Stimulated activated CD4-positive, alpha-beta T cell treated with anti-CD3 and anti-CD28 coated beads, TNF-alpha, amount 100 ng/mL, for 4 hours (primary cell): ENCODE data around the gene DDX46.
"Not testable (repeated sequence)": the region's sequence is repeated elsewhere in the genome, so short reads cannot be mapped to it uniquely, and the experiment has no call there.

Source experiments
- DNase-seq, 3 experiments: peaks; one replicate each; pipeline ENCODE4 v3.0.0-alpha.2; 2020; ENCODE audit warnings: low read depth in 3 of 3

DDX46 gene, protein sequence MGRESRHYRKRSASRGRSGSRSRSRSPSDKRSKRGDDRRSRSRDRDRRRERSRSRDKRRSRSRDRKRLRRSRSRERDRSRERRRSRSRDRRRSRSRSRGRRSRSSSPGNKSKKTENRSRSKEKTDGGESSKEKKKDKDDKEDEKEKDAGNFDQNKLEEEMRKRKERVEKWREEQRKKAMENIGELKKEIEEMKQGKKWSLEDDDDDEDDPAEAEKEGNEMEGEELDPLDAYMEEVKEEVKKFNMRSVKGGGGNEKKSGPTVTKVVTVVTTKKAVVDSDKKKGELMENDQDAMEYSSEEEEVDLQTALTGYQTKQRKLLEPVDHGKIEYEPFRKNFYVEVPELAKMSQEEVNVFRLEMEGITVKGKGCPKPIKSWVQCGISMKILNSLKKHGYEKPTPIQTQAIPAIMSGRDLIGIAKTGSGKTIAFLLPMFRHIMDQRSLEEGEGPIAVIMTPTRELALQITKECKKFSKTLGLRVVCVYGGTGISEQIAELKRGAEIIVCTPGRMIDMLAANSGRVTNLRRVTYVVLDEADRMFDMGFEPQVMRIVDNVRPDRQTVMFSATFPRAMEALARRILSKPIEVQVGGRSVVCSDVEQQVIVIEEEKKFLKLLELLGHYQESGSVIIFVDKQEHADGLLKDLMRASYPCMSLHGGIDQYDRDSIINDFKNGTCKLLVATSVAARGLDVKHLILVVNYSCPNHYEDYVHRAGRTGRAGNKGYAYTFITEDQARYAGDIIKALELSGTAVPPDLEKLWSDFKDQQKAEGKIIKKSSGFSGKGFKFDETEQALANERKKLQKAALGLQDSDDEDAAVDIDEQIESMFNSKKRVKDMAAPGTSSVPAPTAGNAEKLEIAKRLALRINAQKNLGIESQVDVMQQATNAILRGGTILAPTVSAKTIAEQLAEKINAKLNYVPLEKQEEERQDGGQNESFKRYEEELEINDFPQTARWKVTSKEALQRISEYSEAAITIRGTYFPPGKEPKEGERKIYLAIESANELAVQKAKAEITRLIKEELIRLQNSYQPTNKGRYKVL

DNA sequence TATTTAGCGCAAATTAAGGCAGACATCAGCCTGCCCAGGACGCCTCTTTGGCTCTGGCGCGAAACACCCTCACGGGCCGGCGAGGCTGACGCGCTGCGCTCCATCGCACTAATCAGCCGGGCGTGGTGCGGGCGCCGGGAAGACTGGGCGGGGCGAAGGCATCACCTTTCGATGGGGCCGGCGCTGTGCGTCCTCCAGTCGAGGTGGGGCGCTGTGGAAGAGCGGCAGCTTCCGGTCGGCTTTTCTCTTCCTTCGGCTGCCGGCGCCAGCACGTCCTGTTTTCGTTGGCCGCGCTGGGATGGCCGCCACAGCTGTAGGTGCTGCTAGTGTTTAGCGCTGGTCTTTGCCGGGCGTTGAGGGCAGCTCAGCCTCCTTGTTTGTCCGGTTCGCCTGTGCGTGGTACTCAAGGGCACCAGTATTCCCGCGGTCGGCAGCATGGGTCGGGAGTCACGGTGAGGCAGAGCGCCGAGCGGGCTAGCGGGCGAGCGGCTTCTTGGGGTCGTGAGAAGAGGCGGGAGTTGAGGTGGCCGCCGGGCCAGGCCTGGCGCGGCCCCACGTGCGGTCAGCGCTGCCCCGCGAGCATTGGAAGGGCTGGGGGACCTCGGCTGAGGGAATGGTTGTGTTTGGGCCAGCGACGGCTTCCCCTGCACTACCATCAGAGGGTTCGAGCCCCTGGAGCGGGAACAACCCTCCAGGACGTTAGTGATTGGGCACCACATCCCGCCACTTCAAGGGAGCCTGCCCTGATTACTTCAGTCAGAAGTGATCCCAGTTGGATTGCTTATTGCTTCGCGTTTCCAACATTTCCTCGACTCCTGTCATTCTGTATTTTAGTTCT is at the start of gene DDX46:
DDX46 (plus strand) TSS at position 276 of the 838 bp plus-strand sequence; CDS start at position 436, 160 bp downstream.
- DNase-seq = peak; percentile 81 to 89 (median 83)

DNA sequence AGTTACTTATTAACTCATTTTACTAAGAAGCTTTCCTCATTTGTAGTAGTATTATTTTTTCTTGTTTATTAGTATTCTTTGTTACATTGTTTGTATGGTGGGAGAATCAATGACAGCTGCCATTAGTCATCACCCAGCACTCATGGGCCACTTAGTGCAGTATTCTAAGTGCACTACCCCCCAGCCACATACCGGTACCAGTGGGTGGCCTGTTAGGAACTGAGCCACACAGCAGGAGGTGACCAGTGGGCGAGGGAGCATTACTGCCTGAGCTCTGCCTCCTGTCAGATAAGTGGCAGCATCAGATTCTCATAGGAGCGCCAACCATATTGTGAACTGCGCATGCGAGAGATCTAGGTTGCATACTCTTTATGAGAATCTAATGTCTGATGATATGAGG is 44.5 kb upstream of the DDX46 start:
- no peak for DNase-seq

DNA sequence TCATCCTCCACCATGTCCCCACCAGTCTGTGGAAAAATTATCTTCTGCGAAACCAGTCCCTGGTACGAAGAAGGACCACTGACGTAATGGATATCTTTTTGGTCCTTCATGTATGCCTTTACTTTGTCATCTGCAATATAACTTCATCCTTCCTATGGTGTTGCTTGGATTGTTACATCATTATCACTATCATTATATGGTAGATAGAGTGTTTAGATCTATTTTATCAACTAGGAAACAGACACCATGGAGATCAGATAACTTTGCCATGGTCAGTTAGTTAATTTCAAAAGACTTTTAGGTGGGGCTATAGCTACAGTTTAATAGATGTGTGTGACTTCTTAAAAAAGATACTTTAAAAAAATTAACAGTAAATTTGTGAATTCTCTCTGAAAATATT is 44.0 kb upstream of the DDX46 start:
- DNase-seq = no peak

DNA sequence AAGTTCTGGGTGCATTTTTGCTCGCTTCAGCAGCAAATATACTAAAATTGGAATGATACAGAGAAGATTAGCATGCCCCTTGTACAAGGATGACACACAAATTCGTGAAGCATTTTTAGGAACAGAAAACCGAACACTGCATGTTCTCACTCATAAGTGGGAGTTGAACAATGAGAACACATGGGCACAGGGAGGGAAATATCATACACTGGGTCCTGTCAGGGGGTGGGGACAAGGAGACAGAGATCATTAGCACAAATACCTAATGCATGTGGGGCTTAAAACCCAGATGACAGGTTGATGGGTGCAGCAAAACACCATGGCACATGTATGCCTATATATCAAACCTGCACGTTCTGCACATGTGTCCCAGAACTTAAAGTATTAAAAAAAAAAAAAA is 43.1 kb upstream of the DDX46 start:
- DNase-seq = not testable (repeated sequence)

DNA sequence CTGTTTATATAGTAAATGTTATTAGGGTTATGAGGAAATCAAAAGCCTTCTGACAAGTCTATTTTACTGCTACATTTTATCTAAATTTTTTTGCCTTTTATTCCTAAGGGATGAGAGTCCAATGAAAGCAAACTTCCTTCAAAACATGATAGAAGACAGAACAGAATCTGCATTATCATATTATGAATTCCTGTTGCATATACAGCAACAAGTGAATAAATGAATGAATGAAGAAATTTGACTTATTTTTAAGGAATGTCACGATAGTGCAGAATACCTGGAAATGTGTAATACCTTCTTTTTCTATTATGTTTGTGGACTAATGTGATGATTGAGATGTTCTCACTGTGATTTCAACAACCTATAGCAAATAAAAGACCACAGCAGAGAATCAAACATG is 33.7 kb upstream of the DDX46 start:
- no peak for DNase-seq

DNA sequence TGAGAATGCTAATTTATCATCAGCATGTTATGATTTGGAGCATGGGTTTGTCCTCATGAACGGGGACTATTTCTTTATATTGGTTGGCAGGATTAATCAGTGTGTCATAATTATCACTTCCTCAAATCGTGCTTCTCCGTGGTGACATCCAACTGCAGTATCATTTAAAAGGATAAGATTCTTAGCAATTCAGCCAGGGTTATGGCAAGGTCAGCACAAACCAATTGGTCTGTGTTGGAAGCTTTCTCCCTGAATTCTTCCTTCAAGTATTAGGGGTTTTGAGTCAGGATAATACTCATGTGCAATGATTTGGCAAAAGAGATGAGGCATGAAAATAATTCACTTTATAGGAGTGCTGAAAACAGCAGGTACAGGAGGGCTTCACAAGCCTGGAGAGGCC is 25.8 kb upstream of the DDX46 start:
- no peak for DNase-seq

DNA sequence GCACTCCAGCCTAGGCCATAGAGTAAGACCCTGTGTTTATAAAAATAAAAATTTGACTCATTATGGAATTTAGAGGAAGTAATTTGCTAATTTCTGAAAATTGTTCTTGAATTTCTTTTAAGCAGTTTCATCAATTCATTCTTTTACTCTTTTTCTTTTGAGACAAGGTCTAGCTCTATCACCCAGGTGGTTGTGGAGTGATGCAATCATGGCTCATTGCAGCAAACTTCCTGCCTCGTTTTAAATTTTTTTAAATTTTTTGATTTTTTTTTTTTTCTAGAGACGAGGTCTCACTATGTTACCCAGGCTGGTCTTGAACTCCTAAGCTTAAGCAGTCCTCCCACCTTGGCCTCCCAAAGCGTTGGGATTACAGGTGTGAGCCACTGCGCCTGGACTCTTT is 23.3 kb upstream of the DDX46 start:
- DNase-seq = no peak

DNA sequence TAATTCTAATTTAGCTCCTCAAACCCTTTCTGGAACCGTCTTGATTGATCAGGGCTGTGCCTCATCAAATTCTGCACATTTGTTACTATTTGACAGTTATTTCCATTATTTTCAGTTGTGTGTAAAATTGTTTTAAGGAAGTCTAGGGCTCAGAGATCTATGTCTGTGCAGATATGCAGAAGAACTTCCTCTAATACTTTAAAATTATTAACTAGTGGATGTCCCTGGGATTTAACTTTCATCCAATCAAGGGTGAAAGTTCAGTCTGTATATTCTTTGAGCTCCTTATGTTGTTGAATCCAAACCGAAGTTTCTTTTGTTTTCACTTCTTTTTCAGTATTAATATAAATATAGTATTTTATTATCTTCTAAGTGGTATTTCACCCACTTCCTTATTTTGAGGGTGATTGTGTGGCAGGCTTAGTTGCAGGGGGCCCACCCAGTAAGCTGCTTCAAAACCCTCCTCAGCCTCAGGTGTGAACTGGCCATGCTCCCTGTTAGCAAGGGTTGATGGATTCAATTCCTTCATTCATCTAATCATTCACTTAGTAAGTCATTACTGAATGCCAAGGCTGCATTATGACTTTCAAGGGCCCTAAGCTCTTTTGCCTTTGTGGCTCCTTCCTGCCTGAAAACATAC is 22.3 kb upstream of the DDX46 start:
- no peak for DNase-seq

DNA sequence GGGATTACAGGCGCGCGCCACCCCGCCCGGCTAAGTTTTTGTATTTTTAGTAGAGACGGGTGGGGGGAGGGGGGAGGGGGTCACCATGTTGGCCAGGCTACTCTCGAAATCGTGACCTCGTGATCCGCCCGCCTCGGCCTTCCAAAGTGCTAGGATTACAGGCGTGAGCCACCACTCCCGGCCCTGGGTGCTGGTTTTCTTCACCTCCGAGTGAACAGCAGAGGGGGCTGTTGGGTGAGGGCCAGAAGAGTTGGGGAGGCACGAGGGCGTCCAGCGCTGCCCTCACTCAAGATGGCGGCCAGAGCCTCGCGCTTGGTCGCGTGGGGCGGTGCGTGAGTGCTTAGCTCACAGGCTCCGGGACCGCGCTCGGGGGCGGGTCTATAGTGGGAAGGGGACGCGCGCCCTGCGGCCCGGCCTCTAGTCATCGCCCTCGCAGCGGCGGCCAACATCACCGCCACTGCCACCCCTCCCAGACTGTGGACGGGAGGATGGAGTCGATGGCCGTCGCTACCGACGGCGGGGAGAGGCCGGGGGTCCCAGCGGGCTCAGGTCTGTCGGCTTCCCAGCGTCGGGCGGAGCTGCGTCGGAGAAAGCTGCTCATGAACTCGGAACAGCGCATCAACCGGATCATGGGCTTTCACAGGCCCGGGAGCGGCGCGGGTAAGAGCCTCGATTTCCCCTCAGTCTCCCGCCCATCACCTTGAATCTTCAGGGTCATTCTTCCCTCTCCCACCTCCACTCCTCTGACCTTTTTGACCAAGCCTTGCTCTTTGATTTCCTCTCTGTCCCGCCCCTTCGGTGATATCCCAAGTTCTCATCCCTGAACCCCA is 20.2 kb upstream of the DDX46 start, which contains the start of gene CAMLG:
CAMLG (plus strand) TSS at position 416 of the 830 bp plus-strand sequence; CDS start at position 489, 73 bp downstream.
- peak; percentile 93 to 97 (median 95) for DNase-seq

DNA sequence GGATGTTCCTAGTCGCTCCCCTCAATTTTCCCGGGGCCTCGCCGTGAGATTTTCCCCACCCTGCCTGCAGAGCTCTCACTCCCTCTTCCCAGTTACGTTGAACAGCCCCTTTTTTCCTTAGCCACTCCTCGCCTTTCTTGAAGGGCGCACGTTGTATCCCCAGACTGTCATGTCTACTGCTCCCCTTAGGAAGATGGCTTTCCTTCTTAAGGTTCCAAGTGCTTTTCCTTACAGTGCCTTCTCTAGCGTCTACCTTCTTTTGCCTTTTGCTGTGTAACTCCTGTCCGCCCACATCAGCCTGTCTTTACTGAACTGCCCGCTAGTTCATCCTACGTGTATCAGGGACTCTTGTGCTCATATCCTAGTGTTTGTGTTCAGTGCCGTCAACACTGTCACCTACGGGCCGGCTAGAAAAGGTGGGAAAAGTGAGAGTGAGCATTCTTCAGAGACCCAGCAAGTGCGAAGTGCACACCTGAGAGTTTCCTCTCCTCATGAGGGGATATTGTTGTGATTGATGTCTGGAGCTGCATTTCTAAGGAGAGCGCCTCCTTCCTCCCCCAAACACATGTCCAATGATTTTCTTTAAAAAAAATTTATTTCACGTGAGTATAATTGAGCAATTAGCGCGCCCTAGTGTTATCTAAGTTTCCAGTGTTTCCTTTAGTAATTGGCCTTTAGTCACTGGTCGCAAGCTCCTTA is 19.5 kb upstream of the DDX46 start:
- peak in 1 of 3 experiments; percentile 8 for DNase-seq

DNA sequence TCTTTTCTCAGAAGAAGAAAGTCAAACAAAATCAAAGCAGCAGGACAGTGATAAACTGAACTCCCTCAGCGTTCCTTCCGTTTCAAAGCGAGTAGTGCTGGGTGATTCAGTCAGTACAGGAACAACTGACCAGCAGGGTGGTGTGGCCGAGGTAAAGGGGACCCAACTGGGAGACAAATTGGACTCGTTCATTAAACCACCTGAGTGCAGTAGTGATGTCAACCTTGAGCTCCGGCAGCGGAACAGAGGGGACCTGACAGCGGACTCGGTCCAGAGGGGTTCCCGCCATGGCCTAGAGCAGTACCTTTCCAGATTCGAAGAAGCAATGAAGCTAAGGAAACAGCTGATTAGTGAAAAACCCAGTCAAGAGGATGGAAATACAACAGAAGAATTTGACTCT is 17.5 kb upstream of the DDX46 start:
- no peak for DNase-seq

DNA sequence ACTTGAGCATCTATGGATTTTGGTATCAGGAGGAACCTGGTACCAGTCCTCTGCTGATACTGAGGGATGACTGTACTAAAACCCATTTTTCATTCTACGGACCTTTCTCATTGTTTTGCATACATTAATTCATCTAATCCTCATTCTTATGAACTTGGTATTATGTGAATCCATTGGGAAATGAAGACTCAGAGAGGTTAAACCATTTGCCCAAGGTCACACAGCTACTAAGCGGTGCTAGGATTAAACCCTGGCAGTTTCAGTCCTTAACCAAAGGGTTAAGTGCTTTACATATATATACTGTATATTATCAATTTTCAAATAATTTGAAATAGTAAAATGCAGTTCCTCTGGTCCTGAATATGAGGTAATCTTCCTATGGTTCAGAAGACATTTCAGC is 16.4 kb upstream of the DDX46 start:
- DNase-seq = no peak

DNA sequence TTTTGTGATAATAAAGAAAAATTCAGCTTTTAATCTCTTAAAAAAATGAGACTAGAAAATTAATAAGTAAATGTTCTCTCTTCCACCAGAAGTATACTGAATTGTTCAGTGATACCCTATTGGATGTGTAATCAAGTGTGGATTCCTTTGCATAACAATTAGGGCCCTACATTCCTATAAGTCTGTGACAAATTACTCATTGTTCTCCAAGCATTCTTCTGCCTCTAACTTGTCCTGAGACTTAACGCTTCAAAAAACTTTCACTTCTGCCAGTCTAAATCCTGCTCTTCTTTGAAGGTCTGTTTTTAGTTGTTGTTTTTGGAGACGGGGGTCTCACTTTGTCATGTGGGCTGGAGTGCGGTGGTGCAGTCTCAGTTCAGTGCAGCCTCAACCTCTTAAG is 9.2 kb upstream of the DDX46 start:
- DNase-seq = no peak

DNA sequence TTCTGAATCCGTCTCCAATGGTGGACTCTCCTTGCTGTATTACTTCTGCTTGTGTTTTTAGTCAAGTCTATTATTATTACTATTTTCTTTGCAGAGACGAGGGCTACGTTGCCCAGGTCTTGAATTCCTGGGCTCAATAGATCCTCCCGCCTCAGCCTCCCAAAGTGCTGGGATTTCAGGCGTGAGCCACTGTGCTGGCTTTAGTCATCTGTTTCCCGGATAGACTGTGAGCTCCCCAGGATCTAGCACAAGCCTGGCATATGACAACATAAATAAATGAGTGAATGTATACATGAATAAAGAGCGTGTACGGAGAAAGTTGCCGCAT is 439 bp upstream of the DDX46 start:
- no peak for DNase-seq

DNA sequence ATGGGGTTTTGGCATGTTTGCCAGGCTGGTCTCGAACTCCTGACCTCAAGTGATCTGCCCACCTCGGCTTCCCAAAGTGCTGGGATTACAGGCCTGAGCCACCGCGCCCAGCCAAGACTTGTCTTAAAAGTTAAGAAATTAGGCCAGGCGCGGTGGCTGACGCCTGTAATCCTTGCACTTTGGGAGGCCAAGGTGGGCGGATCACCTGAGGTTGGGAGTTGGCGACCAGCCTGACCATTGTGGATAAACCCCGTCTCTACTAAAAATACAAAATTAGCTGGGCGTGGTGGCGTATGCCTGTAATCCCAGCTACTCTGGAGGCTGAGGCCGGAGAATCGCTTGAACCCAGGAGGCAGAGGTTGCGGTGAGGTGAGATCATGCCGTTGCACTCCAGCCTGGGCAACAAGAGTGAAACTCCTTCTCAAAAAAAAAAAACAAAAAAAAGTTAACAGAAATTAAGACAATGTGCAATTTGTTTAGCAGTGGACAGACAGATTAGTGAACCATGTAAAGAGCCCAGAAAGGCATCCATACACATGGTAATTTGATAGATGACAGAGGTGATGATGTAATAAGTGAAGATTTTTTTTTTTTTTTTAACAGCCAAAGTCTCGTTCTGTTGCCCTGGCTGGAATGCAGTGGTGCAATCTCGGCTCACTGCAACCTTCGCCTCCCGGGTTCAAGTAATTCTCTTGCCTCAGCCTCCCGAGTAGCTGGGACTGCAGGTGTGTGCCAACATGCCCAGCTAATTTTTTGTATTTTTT is 9.1 kb downstream of the DDX46 start:
- DNase-seq = not testable (repeated sequence)

DNA sequence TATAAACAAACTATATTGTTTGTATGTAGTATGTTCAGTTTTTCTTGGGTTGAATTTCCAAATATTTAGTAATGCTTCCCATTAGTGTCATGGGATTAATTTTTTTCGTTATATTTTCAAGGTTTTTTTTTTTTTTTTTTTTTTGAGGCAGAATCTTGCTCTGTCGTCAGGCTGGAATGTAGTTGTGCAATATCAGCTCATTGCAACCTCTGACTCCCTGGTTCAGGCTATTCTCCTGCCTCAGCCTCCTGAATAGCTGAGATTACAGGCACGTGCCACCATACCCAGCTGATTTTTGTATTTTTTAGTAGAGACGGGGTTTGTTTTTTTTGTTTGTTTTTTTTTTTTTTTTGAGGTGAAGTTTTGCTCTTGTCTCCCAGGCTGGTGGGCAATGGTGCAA is 10.6 kb downstream of the DDX46 start:
- DNase-seq = no peak

DNA sequence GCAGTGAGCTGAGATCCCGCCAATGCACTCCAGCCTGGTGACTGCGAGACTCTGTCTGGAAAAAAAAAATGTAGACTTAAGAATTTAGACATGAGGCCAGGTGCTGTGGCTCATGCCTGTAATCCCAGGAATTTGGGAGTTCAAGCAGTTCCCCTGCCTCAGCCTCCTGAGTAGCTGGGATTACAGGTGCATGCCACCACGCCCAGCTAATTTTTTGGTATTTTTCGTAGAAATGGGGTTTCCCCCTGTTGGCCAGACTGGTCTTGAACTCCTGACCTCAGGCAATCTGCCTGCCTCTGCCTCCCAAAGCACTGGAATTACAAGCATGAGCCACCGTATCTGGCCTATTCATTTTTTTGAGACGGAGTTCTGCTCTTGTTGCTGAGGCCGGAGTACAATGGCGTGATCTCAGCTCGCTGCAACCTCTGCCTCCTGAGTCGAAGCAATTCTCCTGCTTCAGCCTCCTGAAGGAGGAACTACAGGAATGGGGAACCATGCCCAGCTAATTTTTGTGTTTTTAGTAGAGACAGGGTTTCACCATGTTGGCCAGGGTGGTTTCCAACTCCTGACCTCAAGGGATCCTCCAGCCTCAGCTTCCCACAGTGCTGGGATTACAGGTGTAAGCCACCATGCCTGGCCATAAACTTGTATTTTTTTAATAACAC is 14.0 kb downstream of the DDX46 start:
- DNase-seq = no peak

DNA sequence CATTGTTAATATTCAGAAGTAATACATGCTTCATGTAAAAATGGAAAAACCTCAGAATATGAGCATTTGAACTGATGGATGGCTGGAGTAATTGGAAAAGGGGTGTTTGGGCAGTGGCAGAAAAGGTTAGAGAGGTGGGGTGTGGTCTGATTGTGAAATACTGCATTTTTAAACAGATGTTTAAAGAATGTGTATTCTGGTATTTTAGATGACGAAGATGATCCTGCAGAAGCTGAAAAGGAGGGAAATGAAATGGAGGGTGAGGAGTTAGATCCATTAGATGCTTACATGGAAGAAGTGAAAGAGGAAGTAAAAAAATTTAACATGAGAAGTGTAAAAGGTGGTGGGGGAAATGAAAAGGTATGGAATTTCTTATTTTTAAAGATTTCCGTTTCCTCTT is 18.8 kb downstream of the DDX46 start:
- DNase-seq = no peak
